22Rv1 (cell line): ENCODE results near the gene TMEM63B.
"Not testable (repeated sequence)": the region's sequence is repeated elsewhere in the genome, so short reads cannot be mapped to it uniquely, and the experiment has no call there.

Source experiments
- H3K27ac ChIP-seq: fragments of 450-650 bp; 2 replicates; pipeline ENCODE4 v1.5.1; 2017
- ZFX ChIP-seq: fragments of 450-650 bp; IDR thresholded peaks from 2 replicates; pipeline ENCODE4 v1.6.1; 2017; ENCODE audit warnings: antibody characterized with exemption, borderline replicate concordance
- TF ChIP-seq, protein P1 (sequence below): fragments of 450-650 bp; IDR thresholded peaks from 2 replicates; pipeline ENCODE4 v1.5.1; 2017; ENCODE audit warnings: mild to moderate bottlenecking

Gene TMEM63B

DNA sequence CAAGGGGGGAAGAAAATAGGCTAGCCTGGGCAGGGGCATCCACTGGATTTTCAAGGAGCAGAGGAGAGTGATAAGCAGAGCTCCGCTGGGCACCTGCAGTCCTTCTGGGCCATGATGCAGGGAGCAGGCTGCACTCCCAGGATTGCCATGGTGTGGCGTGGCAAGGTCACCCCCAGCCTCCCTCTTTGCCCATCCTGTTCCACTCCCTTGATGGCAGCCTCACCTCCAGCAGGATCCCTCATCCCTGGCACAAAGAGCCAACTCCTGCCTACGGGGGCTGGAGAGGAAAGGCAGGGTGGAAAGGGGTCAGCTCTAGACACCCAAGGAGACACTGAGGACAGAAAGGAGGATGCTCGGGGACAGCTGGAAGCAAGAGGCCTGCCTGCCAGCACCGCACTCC, 67.0 kb downstream of the TMEM63B start:
- TF ChIP-seq ZFX: no peak
- H3K27ac ChIP-seq: no peak overlapping the region

DNA sequence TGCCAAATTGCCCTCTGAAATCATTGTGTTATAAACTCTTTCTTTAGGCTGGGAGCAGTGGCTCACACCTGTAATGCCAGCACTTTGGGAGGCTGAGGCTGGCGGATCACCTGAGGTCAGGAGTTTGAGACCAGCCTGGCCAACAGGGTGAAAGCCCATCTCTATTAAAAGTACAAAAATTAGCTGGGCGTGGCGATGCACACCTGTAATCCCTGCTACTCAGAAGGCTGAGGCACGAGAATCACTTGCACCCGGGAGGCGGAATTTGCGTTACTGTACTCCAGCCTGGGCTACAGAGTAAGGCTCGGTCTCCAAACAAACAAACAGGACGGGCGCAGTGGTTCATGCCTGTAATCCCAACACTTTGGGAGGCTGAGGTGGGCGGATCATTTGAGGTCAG, 69.0 kb downstream of the TMEM63B start:
- not testable (repeated sequence) for H3K27ac ChIP-seq

DNA sequence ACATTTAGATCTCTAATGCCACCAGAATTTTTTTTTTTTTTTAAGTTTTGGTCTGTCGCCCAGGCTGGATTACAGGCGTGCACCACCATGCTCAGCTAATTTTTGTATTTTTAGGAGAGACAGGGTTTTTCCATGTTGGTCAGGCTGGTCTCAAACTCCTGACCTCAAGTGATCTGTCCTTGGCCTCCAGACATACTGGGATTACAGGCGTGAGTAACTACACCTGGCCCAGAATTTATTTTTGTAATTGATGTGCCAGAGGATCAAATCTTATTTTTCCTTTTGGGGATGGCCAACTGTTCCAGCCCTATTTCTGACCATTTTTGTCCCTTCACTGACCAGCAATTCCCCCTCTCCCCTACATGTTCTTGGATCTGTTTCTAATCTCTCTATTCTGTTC, 71.3 kb downstream of the TMEM63B start:
- no peak overlapping the region for H3K27ac ChIP-seq
- no peak for TF ChIP-seq ZFX
- TF ChIP-seq, protein P1, sequence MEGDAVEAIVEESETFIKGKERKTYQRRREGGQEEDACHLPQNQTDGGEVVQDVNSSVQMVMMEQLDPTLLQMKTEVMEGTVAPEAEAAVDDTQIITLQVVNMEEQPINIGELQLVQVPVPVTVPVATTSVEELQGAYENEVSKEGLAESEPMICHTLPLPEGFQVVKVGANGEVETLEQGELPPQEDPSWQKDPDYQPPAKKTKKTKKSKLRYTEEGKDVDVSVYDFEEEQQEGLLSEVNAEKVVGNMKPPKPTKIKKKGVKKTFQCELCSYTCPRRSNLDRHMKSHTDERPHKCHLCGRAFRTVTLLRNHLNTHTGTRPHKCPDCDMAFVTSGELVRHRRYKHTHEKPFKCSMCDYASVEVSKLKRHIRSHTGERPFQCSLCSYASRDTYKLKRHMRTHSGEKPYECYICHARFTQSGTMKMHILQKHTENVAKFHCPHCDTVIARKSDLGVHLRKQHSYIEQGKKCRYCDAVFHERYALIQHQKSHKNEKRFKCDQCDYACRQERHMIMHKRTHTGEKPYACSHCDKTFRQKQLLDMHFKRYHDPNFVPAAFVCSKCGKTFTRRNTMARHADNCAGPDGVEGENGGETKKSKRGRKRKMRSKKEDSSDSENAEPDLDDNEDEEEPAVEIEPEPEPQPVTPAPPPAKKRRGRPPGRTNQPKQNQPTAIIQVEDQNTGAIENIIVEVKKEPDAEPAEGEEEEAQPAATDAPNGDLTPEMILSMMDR: no peak

DNA sequence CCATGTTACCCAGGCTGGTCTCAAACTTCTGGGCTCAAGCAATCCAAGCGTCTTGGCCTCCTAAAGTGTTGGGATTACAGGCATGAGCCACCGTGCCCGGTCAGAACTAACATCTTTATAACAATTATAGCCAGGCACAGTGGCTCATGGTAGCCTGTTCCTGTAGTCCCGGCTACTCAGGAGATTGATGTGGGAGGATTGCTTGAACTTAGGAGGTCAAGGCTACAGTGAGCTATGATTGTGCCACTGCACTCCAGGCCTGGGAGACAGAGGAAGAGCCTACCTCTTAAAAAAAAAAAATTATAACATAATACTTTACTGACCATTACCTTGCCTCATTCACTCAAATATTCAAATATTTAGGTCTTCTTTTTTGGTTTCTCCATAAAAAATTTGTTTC, 72.5 kb downstream of the TMEM63B start:
- H3K27ac ChIP-seq: no peak overlapping the region
- TF ChIP-seq, protein P1: no peak
- TF ChIP-seq ZFX: no peak

DNA sequence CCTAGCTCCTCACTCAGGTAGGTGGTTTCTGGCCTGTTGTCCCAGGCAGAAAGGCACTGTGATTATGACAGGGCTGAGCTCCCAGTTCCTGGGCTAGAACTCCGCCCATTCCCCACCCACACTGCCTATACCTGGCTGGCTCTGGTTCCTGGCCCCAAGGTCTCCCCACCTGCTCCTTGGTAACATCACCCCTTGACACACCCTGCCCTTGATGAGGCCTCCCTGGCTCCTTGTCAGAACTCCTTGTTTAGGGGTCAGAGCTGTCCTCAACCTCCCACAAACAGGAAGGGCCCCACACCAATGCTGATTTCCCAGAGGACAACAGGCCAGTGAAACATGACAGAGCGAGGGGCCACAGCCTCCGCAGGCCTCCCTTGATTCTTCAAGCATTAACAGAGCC, 73.8 kb downstream of the TMEM63B start:
- TF ChIP-seq ZFX: no peak
- TF ChIP-seq, protein P1: no peak
- H3K27ac ChIP-seq: no peak overlapping the region

DNA sequence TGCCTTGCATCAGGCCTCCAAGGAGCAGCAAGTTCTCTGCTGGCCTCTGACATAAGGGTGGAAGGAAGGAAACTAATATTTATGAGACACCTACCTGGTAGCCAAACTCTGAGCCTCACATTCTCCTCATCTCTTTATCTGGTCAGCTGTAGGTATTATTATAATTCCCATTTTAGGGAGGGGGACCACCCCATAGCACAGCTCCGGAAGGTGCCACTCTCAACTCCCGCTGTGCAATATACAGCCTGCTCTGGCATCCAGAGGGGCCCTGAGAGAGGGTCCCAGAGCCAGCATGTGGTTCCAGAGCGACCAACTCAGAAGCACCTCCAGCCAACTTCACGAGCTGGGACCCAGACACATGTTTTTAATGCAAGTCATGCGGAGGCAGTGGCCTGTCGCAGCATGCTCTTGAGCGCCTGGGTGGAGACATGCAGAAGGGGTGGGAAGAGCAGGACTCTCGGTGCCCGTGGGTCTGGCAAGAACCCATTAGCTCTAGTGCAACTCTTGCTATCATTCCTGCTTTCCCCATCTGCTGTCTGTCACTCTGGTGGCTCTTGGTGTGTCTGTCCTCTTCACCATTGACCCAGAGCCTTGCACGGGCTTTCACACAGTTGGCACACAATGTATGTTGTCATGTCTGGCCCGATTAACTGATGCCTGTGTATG, 74.4 kb downstream of the TMEM63B start:
- TF ChIP-seq, protein P1: no peak
- no peak for TF ChIP-seq ZFX
- H3K27ac ChIP-seq: no peak overlapping the region

DNA sequence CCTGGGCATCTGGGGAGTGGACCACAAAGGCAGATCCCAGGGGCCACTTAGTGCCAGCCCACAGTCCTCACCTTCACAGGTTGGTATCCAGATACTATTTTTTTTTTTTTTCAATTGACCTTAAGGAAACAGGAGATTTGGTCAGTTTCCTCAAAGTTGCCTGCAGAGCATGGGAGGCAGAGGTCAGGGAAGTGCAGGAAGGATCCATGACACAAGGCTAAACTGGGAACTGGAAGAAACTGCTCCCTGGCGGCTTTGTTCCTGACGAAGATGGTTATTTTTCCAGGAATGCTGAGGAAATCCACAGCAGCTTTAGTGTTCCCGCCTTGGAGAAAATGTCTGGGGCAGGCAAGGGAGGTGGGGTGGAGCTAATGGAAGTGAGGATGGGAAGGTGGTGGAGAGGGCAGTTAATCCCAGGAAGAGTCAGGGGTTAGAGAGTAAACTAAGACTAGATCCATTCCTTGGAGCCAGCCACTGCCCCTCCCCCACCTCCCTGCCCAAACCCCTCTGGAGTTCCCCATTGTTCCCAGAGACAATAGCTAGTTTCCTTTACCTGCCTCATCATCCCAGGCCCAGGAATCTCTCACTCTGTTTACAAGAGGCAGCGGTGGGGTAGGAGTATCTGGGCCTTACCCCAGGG, 75.1 kb downstream of the TMEM63B start:
- TF ChIP-seq ZFX: no peak
- TF ChIP-seq, protein P1: no peak
- no peak overlapping the region for H3K27ac ChIP-seq

DNA sequence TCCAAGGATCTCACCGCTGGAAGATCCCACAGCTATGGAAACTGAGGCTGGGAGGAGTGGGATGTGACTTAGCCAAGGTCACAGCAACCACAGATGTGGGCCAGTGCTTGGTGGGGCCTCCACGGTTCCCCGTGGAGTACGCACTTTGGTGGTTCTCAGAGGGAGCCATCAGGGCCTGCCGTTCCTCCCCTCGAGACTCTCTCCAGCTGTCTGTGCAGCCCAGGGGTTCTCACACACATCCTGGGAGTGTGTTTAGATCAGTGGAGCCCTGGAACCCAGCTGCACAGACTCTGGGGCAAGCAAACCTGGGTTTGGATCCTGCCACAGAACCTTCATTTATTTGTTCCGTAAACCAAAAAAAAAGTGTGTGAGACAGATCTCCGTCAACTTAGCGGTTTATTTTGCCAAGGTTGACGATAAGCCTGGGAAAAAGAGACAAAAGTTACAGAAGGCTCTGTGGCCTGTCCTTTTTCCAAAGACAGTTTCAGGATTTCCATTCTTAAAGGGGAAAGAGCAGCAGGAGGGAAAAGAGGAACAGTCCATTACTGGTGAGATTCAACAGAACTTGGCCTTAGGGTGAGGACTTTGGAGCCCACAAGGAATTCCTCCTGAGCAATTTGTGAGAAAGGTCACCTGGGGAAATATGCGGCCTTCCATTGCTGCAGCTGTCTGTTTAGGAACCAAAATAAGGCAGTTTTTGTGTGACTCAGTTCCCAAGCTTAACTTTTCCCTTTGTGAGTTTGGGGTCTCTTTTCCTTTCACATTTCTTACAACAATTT, 75.8 kb downstream of the TMEM63B start:
- TF ChIP-seq, protein P1: no peak
- no peak for TF ChIP-seq ZFX
- no peak overlapping the region for H3K27ac ChIP-seq
